Measurements from ENCODE around the gene TMEM97.
"Not testable (repeated sequence)": the region's sequence is repeated elsewhere in the genome, so short reads cannot be mapped to it uniquely, and the experiment has no call there.

TMEM97 gene

GRCh38 chr17:28318759-28319597 lies at the start of gene TMEM97:
Gene TMEM97 (plus strand): TSS chr17:28319200. CDS start chr17:28319240, 40 bp downstream.
- Histone ChIP-seq H3K4me3 (peak within 1 kb of the TSS; percentile 67 to 87 (median 78)), H3K9ac (peak within 1 kb of the TSS; percentile 67 to 92 (median 85); a peak in 21 of 22 replicates), H3K36me3 (peaks cover 0 to 30% (median 3%) of the 10 kb centered on the region in 11 experiments; a peak in 6 of 22 replicates), H3K9me3 (replicated peaks in 1 of 11) (no peaks in the 10 kb centered on the region), H3K27me3 (no peaks in the 10 kb centered on the region; a peak in 1 of 22 replicates), H3K4me2 (peak within 1 kb of the TSS; percentile 92 to 98 (median 96)), H3K27ac (peak within 1 kb of the TSS in 10 of 11 experiments; percentile 22 to 89 (median 84); a peak in 19 of 22 replicates), H3K4me1 (peaks cover 22 to 48% (median 37%) of the 10 kb centered on the region in 10 experiments), H4K20me1 (peaks cover 0 to 42% (median 30%) of the 10 kb centered on the region in 11 experiments; a peak in 14 of 22 replicates)
- no peak for TF ChIP-seq Cebpa-rat (IDR thresholded peaks at IDR 0.05)

DNA sequence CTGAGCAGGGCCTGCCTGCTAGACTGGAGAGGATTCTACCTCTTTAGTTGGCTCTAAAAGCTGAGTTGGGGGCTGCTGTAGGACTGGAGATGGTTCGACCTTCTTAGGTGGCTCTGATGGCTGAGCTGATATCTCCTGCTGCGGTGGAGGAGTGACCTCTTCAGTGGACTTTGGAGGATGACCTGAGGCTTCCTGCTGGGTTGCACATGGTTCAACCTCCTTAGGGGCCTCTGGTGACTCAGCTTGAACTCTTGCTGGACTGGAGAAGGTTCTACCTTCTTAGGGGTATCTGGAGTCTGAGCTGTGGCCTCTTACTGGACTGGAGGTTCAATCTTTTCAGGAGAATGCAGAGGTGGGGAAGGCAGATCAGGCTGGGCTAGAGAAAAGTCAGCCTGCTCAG lies 48.9 kb upstream of the TMEM97 start:
- H3K9me3 ChIP-seq (replicated peaks in 1 of 11) = peaks cover 32 to 70% (median 50%) of the 10 kb centered on the region in 11 experiments

GRCh38 chr17:28270926-28271325 lies 48.1 kb upstream of the TMEM97 start:
- no peak overlapping the region for H3K4me3 ChIP-seq
- no peak overlapping the region for H3K4me2 ChIP-seq
- TF ChIP-seq Cebpa-rat (IDR thresholded peaks at IDR 0.05) = no peak
- peaks cover 20 to 82% (median 43%) of the 10 kb centered on the region in 11 experiments for H3K27me3 ChIP-seq
- H3K4me1 ChIP-seq = no peaks in the 10 kb centered on the region
- H3K9me3 ChIP-seq (replicated peaks in 1 of 11) = peaks cover 23 to 61% (median 41%) of the 10 kb centered on the region in 11 experiments
- no peaks in the 10 kb centered on the region for H3K36me3 ChIP-seq
- peaks cover 0 to 19% (median 0%) of the 10 kb centered on the region in 11 experiments; a peak in 2 of 22 replicates for H4K20me1 ChIP-seq
- H3K9ac ChIP-seq = no peak overlapping the region
- no peak overlapping the region for H3K27ac ChIP-seq

More for the DNA sequence above, 48.9 kb upstream of the TMEM97 start:
- Histone ChIP-seq H3K4me3 (no peak overlapping the region), H3K9ac (no peak overlapping the region), H3K27me3 (peaks cover 14 to 73% (median 34%) of the 10 kb centered on the region in 11 experiments; a peak in 21 of 22 replicates), H3K27ac (no peak overlapping the region), H3K36me3 (no peaks in the 10 kb centered on the region), H3K4me1 (no peaks in the 10 kb centered on the region), H4K20me1 (peaks cover 0 to 14% (median 0%) of the 10 kb centered on the region in 11 experiments; a peak in 1 of 22 replicates), H3K4me2 (no peak overlapping the region)
- no peak for TF ChIP-seq Cebpa-rat (IDR thresholded peaks at IDR 0.05)

GRCh38 chr17:28271431-28271830 lies 47.6 kb upstream of the TMEM97 start:
- no peak overlapping the region for H3K4me3 ChIP-seq
- H3K9ac ChIP-seq = no peak overlapping the region
- no peak overlapping the region for H3K27ac ChIP-seq
- no peaks in the 10 kb centered on the region for H3K36me3 ChIP-seq
- peaks cover 18 to 56% (median 36%) of the 10 kb centered on the region in 11 experiments for H3K9me3 ChIP-seq (replicated peaks in 1 of 11)
- no peaks in the 10 kb centered on the region for H3K4me1 ChIP-seq
- no peak for TF ChIP-seq Cebpa-rat (IDR thresholded peaks at IDR 0.05)
- H4K20me1 ChIP-seq = peaks cover 0 to 24% (median 0%) of the 10 kb centered on the region in 11 experiments; a peak in 4 of 22 replicates
- H3K4me2 ChIP-seq = no peak overlapping the region
- peaks cover 26 to 87% (median 48%) of the 10 kb centered on the region in 11 experiments for H3K27me3 ChIP-seq

DNA sequence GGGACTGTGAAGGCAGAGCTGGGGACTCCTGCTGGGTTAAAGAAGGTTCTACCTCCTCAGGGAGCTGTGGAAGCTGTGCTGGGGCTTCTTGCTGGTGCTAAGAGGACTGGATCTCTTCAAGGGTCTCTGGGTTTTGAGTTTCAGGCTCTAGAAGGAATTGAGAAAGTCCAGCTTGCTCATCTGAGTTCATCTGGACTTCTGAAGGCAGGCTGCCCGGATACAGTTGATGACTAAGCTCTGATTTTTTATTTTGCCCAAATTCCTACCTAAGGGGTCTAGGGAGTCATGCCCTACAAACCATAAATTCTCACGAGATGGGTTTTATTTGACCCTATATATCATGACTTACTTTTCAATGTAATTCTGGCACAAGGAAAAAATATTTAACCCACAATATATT lies 46.8 kb upstream of the TMEM97 start:
- H3K4me3 ChIP-seq = no peak overlapping the region
- peaks cover 11 to 48% (median 29%) of the 10 kb centered on the region in 11 experiments for H3K9me3 ChIP-seq (replicated peaks in 1 of 11)
- no peak overlapping the region for H3K27ac ChIP-seq
- H3K4me1 ChIP-seq = no peaks in the 10 kb centered on the region
- no peaks in the 10 kb centered on the region for H3K36me3 ChIP-seq
- no peak overlapping the region for H3K4me2 ChIP-seq
- no peak overlapping the region for H3K9ac ChIP-seq
- H3K27me3 ChIP-seq = peaks cover 33 to 94% (median 56%) of the 10 kb centered on the region in 11 experiments
- no peak for TF ChIP-seq Cebpa-rat (IDR thresholded peaks at IDR 0.05)
- H4K20me1 ChIP-seq = peaks cover 0 to 32% (median 0%) of the 10 kb centered on the region in 11 experiments; a peak in 5 of 22 replicates

- Histone ChIP-seq H3K27me3 (peaks cover 39 to 99% (median 64%) of the 10 kb centered on the region in 11 experiments), H3K9me3 (replicated peaks in 1 of 11) (peaks cover 0 to 37% (median 17%) of the 10 kb centered on the region in 11 experiments; a peak in 18 of 22 replicates), H3K4me1 (peaks cover 7 to 10% (median 9%) of the 10 kb centered on the region in 10 experiments), H4K20me1 (peaks cover 0 to 40% (median 0%) of the 10 kb centered on the region in 11 experiments; a peak in 5 of 22 replicates)
- H3K27ac ChIP-seq, H3K36me3 ChIP-seq, H3K9ac ChIP-seq, H3K4me2 ChIP-seq, H3K4me3 ChIP-seq: not testable (repeated sequence)
Measured at GRCh38 chr17:28273341-28273740, 45.7 kb upstream of the TMEM97 start.

DNA sequence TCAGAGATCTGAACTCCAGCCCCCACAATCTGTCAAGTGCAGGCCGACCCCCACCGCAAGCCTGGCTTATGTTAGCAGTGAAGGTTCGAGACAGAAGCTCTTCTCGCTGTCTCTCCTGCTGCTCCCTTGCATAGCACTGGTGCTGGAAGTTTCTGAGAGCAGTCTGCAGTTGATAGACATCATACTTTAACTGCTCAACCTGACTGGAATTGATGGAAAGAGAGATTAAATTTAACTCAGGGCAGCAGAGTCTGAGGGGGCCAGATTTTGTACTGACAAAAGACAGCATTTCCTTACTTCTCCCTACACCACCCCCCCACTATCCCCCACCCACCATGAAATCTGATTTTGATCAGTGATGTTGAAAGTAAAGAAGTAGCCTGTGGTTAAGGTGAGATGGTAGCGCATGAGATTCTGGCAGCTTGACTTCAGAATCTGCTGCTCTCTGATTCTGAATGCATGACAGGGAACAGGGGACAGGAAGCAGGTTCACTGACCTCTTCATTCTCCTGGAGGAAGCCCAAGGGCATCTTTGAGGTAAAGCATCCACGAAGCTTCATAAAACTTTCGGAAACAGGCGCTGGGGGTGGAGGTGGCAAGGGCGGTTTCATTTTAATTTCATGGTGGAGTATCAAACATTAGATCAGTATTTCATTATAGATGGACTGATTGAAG lies 44.3 kb upstream of the TMEM97 start:
- H3K27ac ChIP-seq = no peak overlapping the region
- no peak overlapping the region for H3K9ac ChIP-seq
- H3K27me3 ChIP-seq = peaks cover 44 to 98% (median 75%) of the 10 kb centered on the region in 11 experiments
- H3K4me1 ChIP-seq = peaks cover 11 to 15% (median 14%) of the 10 kb centered on the region in 10 experiments
- no peak for TF ChIP-seq Cebpa-rat (IDR thresholded peaks at IDR 0.05)
- H3K4me3 ChIP-seq = no peak overlapping the region
- no peaks in the 10 kb centered on the region for H3K36me3 ChIP-seq
- peaks cover 0 to 23% (median 5%) of the 10 kb centered on the region in 11 experiments; a peak in 9 of 22 replicates for H3K9me3 ChIP-seq (replicated peaks in 1 of 11)
- no peak overlapping the region for H3K4me2 ChIP-seq
- H4K20me1 ChIP-seq = peaks cover 0 to 44% (median 0%) of the 10 kb centered on the region in 11 experiments; a peak in 6 of 22 replicates

DNA sequence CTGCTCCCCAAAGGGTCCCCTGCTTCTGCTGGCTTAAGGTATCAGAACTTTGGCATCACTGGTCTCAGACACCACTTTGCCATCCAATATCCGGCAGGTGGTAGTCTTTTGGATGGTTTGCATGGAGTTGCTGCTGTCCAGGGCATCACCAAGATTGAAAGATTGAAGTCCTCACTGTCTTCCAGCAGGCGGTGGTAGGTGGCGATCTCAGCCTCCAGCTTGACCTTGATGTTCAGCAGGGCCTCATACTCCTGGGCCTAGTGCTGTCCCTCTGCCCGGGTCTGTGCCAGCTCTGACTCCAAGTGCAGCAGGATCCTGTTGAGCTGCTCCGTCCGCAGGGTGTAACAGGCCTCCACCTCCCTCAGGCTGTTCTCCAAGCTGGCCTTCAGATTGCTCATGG lies 43.0 kb upstream of the TMEM97 start:
- no peak for TF ChIP-seq Cebpa-rat (IDR thresholded peaks at IDR 0.05)
- Histone ChIP-seq H3K9ac (no peak overlapping the region), H3K4me1 (peaks cover 11 to 15% (median 14%) of the 10 kb centered on the region in 10 experiments), H3K27me3 (peaks cover 57 to 98% (median 87%) of the 10 kb centered on the region in 11 experiments), H4K20me1 (peaks cover 0 to 54% (median 0%) of the 10 kb centered on the region in 11 experiments; a peak in 7 of 22 replicates), H3K9me3 (replicated peaks in 1 of 11) (peaks cover 0 to 10% (median 0%) of the 10 kb centered on the region in 11 experiments; a peak in 4 of 22 replicates), H3K27ac (no peak overlapping the region), H3K4me3 (no peak overlapping the region), H3K4me2 (no peak overlapping the region), H3K36me3 (no peaks in the 10 kb centered on the region)
